GM12878 (cell line): ENCODE results near the gene PPA1. TPM values are rescaled to one million over a fixed set of nuclear protein-coding genes. Genes with fewer than 3 reads are reported as not detected.
A peak's percentile ranks its signal among the peaks of the same experiment; 100 is the strongest.

Experiments
- ATAC-seq: fragments of 200-7000 bp; cut with Tn5 transposase; 3 replicates; pipeline ENCODE4 v1.9.1; 2020; ENCODE audit warnings: mild to moderate bottlenecking, moderate library complexity
- BruUV-seq: library from RNA; stranded (reverse); fragments of 400-500 nt; replicated peaks from 2 replicates; lab custom pipeline; 2021; lab: Mats Ljungman, UMichigan
- CTCF ChIA-PET: fragments of 300-600 bp; sonication (Branson Sonifier 250); formaldehyde crosslinking; extraction: SDS; loops from one replicate; lab custom pipeline; 2021; ENCODE audit warnings: inconsistent platforms; lab: Yijun Ruan, JAX
- POLR2A ChIA-PET: fragments of 350-600 bp; formaldehyde crosslinking; extraction: SDS; loops from one replicate; lab custom pipeline; 2021; ENCODE audit warnings: inconsistent platforms; lab: Charles Lee
- RAD21 ChIA-PET: fragments of 300-600 bp; sonication (Branson Sonifier 250); formaldehyde crosslinking; loops from one replicate; lab custom pipeline; 2023; ENCODE audit warnings: antibody characterized with exemption; ENCODE audit not compliant: unreplicated experiment; lab: Charles Lee
- SMC1A ChIA-PET: fragments of 300-600 bp; sonication (Branson Sonifier 250); formaldehyde crosslinking; loops from one replicate; lab custom pipeline; 2023; ENCODE audit not compliant: unreplicated experiment, uncharacterized antibody; lab: Charles Lee
- DNase-seq: peaks from one replicate; pipeline ENCODE4 v3.0.0-alpha.2; 2011; ENCODE audit warnings: low read depth, low spot score
- FAIRE-seq: peaks from 3 replicates; lab custom pipeline; 2011; peaks lifted over from hg19 to GRCh38; lab: Jason Lieb, UNC
- H2AFZ ChIP-seq: 2 replicates; pipeline ENCODE4 v1.6.0; 2011; ENCODE audit warnings: low read depth, low read length, control low read depth; ENCODE audit not compliant: control insufficient read depth
- H3K27ac ChIP-seq: 2 replicates; pipeline ENCODE4 v1.5.1; 2011; ENCODE audit warnings: control low read depth; ENCODE audit not compliant: control insufficient read depth, insufficient read depth
- H3K27me3 ChIP-seq, 2 experiments: replicated peaks in 1 of 2; 2 replicates each; pipeline versions ENCODE4 v1.6.0 to v1.6.1; 2011; ENCODE audit warnings: low read length in 1 of 2; ENCODE audit not compliant: control insufficient read depth in 2 of 2, insufficient read depth in 2 of 2
- H3K36me3 ChIP-seq, 2 experiments: 2 replicates each; pipeline ENCODE4 v1.5.1; 2011; ENCODE audit warnings: low read length in 1 of 2; ENCODE audit not compliant: control insufficient read depth in 2 of 2, insufficient read depth in 2 of 2
- H3K4me1 ChIP-seq: 2 replicates; pipeline ENCODE4 v1.6.1; 2011; ENCODE audit warnings: mild to moderate bottlenecking, low read length, moderate library complexity, mixed read lengths; ENCODE audit not compliant: control insufficient read depth, insufficient read depth
- H3K4me2 ChIP-seq: 2 replicates; pipeline ENCODE4 v1.6.0; 2011; ENCODE audit warnings: control low read depth; ENCODE audit not compliant: control insufficient read depth, insufficient read depth
- H3K4me3 ChIP-seq: fragments of 200-600 bp; sonication (generic); 2 replicates; pipeline ENCODE4 v1.5.1; 2016
- H3K79me2 ChIP-seq: 2 replicates; pipeline ENCODE4 v1.6.0; 2011; ENCODE audit warnings: low read length; ENCODE audit not compliant: control insufficient read depth, insufficient read depth
- H3K9ac ChIP-seq: 2 replicates; pipeline ENCODE4 v1.8.0; 2011; ENCODE audit warnings: low read length, control low read depth, mixed read lengths; ENCODE audit not compliant: control insufficient read depth, insufficient read depth
- H3K9me3 ChIP-seq: replicated peaks from 3 replicates; pipeline ENCODE4 v1.5.1; 2011; ENCODE audit warnings: mild to moderate bottlenecking, low read length; ENCODE audit not compliant: control insufficient read depth, insufficient read depth
- H4K20me1 ChIP-seq: 2 replicates; pipeline ENCODE4 v1.6.0; 2011; ENCODE audit not compliant: control insufficient read depth, insufficient read depth
- ATF2 ChIP-seq: IDR thresholded peaks from 2 replicates; pipeline ENCODE4 v1.6.1; 2012; ENCODE audit warnings: low read length, inconsistent platforms
- ATF3 ChIP-seq: IDR thresholded peaks from 2 replicates; pipeline ENCODE4 v1.6.1; 2011; ENCODE audit warnings: low read depth, mild to moderate bottlenecking, low read length, moderate library complexity, borderline replicate concordance; ENCODE audit errors: extremely low read depth
- BRCA1 ChIP-seq: IDR thresholded peaks from 2 replicates; pipeline ENCODE4 v1.6.1; 2011; ENCODE audit warnings: low read depth, low read length, improper control_type of control experiment
- CBX5 ChIP-seq: sonication (generic); IDR thresholded peaks from 2 replicates; pipeline ENCODE4 v1.6.1; 2016; ENCODE audit warnings: low read depth, moderate library complexity, mild to moderate bottlenecking, inconsistent platforms
- CHD1 ChIP-seq: IDR thresholded peaks from 2 replicates; pipeline ENCODE4 v1.6.1; 2012; ENCODE audit warnings: low read depth, low read length, improper control_type of control experiment
- CHD2 ChIP-seq: IDR thresholded peaks from 2 replicates; pipeline ENCODE4 v1.6.1; 2011; ENCODE audit warnings: low read depth, low read length, improper control_type of control experiment, borderline replicate concordance
- CUX1 ChIP-seq: IDR thresholded peaks from 2 replicates; pipeline ENCODE4 v1.6.1; 2012; ENCODE audit warnings: improper control_type of control experiment, low read depth, low read length; ENCODE audit not compliant: insufficient replicate concordance
- GABPA ChIP-seq: IDR thresholded peaks from 2 replicates; pipeline ENCODE4 v1.6.1; 2014; ENCODE audit warnings: antibody characterized with exemption, low read depth, mild to moderate bottlenecking, inconsistent platforms
- KDM1A ChIP-seq: fragments of 200-600 bp; sonication (generic); IDR thresholded peaks from 2 replicates; pipeline ENCODE4 v1.6.1; 2016; ENCODE audit warnings: borderline replicate concordance
- NFYB ChIP-seq: IDR thresholded peaks from 2 replicates; pipeline ENCODE4 v1.6.1; 2011; ENCODE audit warnings: low read depth, mild to moderate bottlenecking, low read length, improper control_type of control experiment, moderate library complexity; ENCODE audit not compliant: insufficient read depth
- NR2C2 ChIP-seq: IDR thresholded peaks from 2 replicates; pipeline ENCODE4 v1.6.1; 2011; ENCODE audit warnings: borderline replicate concordance, low read depth; ENCODE audit not compliant: control insufficient read depth, insufficient read length
- SP1 ChIP-seq: IDR thresholded peaks from one replicate; pipeline ENCODE4 v1.6.1; 2011; ENCODE audit warnings: low read depth, low read length
- SRF ChIP-seq, 2 experiments: IDR thresholded peaks; 2 replicates each; pipeline ENCODE4 v1.6.1; 2011; ENCODE audit warnings: low read depth in 2 of 2, low read length in 2 of 2, mild to moderate bottlenecking in 1 of 2, moderate library complexity in 1 of 2
- SUZ12 ChIP-seq: fragments of 200-600 bp; sonication (generic); IDR thresholded peaks from one replicate; pipeline ENCODE4 v1.6.1; 2018; ENCODE audit warnings: antibody characterized with exemption, mild to moderate bottlenecking; ENCODE audit not compliant: unreplicated experiment
- TBL1XR1 ChIP-seq: IDR thresholded peaks from 2 replicates; pipeline ENCODE4 v1.6.1; 2012; ENCODE audit warnings: low read depth, low read length, improper control_type of control experiment
- YY1 ChIP-seq: IDR thresholded peaks from 2 replicates; pipeline ENCODE4 v1.6.1; 2011; ENCODE audit warnings: low read depth, mild to moderate bottlenecking, low read length
- ZNF24 ChIP-seq: fragments of 450-650 bp; IDR thresholded peaks from 2 replicates; pipeline ENCODE4 v1.6.1; 2017; ENCODE audit warnings: antibody characterized with exemption, mild to moderate bottlenecking
- WGBS: methylation state at CpG from one replicate; pipeline ENCODE4 v1.1.6; 2016; ENCODE audit warnings: low lambda C conversion rate; ENCODE audit not compliant: insufficient replicate concordance, insufficient coverage; ENCODE audit errors: missing lambda C conversion rate; 5-methylcytosine and 5-hydroxymethylcytosine counted together
- in situ Hi-C: fragments of 300-500 bp; cut with MboI; formaldehyde crosslinking; loops from 9 replicates; pipeline ENCODE4 v1.14.3; 2018; ENCODE audit warnings: mixed read lengths
- intact Hi-C: fragments of 100-400 bp; cut with micrococcal nuclease; formaldehyde crosslinking; loops from one replicate; pipeline ENCODE4 v1.14.2; 2022; ENCODE audit not compliant: unreplicated experiment
- polyA plus RNA-seq, 11 experiments: library from polyadenylated mRNA; depleted of rRNA in 4 of 11; unstranded in 6 of 11; stranded (reverse) in 5 of 11; fragments of >200 nt; fragmentation: Nextera tagmentation in 4 of 11; fragmentation: Illumina TruSeq in 1 of 11; extraction: Ambion mirVana in 4 of 11; extraction: Trizol in 1 of 11; gene quantifications; 1 replicate in 1 of 11; 2 replicates in 10 of 11; pipeline versions ENCODE4 v1.2.1 to v1.2.3, GENCODE V29; 2011 to 2016; ENCODE audit warnings: inconsistent platforms in 2 of 11, missing spikeins in 2 of 11, low read depth in 1 of 11
- total RNA-seq, 4 experiments: library from RNA; depleted of rRNA in 3 of 4; stranded (reverse); fragments of >200 nt in 3 of 4; fragmentation: Illumina TruSeq in 1 of 4; extraction: Trizol in 1 of 4; gene quantifications; 2 replicates each; pipeline versions ENCODE4 v1.2.1 to v1.2.3, GENCODE V29; 2013 to 2021
- TF ChIP-seq, protein P1 (sequence below): IDR thresholded peaks from 2 replicates; pipeline ENCODE4 v1.6.1; 2012; ENCODE audit warnings: low read depth, low read length, improper control_type of control experiment

The PPA1 gene
- total and polyA plus RNA-seq, 10 of the 15 experiments (the other 5 are each of a cell fraction or from before 2014, with no cell fraction given): 224 to 452 (median 346) TPM

- DNase-seq (no peak), FAIRE-seq (no peak), ATAC-seq (peak; percentile 3; the same call in 1 of the 3 replicates)
- H3K4me2 ChIP-seq: peak overlapping the region; percentile 78; the same call in 1 of the 2 replicates
- H3K9me3 ChIP-seq: no peaks in the 10 kb centered on the region
- in situ Hi-C loops (no loop called here), intact Hi-C loops (no loop called here)
- BruUV-seq: no TSS peak
- ChIA-PET SMC1A (no interaction called here), POLR2A (no interaction called here), RAD21 (no interaction called here), CTCF (no interaction called here)
- 0 out of 2 replicates have a peak overlapping the region, but pooled peaks have one; percentile 15 for H3K27ac ChIP-seq
- WGBS: 44% methylated on average over 3 of the region's 3 CpGs
- H3K4me1 ChIP-seq: peaks cover 24% of the 10 kb centered on the region
- H3K79me2 ChIP-seq: peaks cover 90% of the 10 kb centered on the region
- no peak overlapping the region for H3K9ac ChIP-seq
- H4K20me1 ChIP-seq: no peaks in the 10 kb centered on the region
- peak overlapping the region; percentile 51; the same call in 1 of the 2 replicates for H3K4me3 ChIP-seq
- H3K36me3 ChIP-seq: peaks cover 0 to 23% of the 10 kb centered on the region in 2 experiments; a peak in 3 of 4 replicates
- H2AFZ ChIP-seq: no peak overlapping the region
- no peaks in the 10 kb centered on the region for H3K27me3 ChIP-seq
- TF ChIP-seq CUX1 (no peak), ATF2 (no peak), TBL1XR1 (no peak), SP1 (no peak), ZNF24 (no peak), SUZ12 (no peak), YY1 (no peak), NR2C2 (no peak), NFYB (no peak), CHD1 (no peak), KDM1A (no peak), SRF (IDR thresholded peaks at IDR 0.05; ENCODE audit: low read depth in 2 of 2, low read length in 2 of 2) (peak; percentile 81 to 96), ATF3 (no peak), CBX5 (no peak), GABPA (no peak), BRCA1 (no peak), CHD2 (no peak)
- TF ChIP-seq, protein P1, sequence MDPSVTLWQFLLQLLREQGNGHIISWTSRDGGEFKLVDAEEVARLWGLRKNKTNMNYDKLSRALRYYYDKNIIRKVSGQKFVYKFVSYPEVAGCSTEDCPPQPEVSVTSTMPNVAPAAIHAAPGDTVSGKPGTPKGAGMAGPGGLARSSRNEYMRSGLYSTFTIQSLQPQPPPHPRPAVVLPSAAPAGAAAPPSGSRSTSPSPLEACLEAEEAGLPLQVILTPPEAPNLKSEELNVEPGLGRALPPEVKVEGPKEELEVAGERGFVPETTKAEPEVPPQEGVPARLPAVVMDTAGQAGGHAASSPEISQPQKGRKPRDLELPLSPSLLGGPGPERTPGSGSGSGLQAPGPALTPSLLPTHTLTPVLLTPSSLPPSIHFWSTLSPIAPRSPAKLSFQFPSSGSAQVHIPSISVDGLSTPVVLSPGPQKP: 0 out of 2 replicates have a peak, but pooled peaks have one; percentile 27
These were observed 69.1 kb downstream of the PPA1 start for GRCh38 chr10:70164163-70164562.
